Measurements from ENCODE around the gene SGMS1.
"Not testable (repeated sequence)": the region's sequence is repeated elsewhere in the genome, so short reads cannot be mapped to it uniquely, and the experiment has no call there.

The SGMS1 gene

DNA sequence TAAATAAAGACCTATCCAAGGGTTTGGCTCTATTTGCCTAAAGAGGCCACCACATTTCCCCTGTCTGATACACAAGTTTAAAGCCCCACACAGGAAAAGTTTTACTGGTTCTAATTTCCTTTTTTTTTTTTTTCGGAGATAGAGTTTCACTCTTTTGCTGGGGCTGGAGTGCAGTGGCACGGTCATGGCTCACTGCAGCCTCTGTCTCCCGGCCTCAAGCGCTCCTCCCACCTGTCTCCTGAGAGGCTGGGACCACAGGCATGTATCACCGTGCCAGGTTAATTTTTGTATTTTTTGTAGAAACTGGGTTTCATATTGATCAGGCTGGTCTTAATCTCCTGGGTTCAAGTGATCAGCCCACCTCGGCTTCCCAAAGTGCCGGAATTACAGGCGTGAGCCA lies 319.1 kb downstream of the SGMS1 start:
- DNase-seq (ENCODE audit: low spot score) = no peak

DNA sequence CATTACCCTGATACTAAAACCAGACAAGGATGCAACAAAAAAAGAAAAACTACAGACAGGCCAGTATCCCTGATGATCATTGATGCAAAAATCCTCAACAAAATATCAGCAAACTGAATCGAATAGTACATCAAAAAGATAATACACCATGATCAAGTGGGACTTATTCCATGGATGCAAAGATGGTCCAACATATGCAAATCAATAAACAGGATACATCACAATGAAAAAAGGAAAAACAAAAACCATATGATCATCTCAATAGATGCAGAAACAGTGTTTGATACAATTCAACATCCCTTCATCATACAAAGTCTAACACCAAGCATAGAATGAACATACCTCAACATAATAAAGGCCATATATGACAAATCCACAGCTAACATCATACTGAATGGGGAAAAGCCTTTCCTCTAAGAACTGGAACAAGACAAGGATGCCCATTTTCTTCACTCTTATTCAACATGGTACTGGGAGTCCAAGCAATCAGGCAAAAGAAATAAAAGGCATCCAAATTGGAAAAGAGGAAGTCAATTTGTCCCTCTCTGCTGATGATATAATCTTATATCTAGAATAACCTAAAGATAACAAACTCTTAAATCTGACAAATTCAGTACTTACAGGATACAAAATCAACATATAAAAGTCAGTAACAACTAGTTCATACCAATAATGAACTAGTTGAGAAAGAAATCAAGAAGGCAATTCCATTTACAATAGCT lies 323.6 kb downstream of the SGMS1 start:
- DNase-seq (ENCODE audit: low spot score) = no peak

GRCh38 chr10:50295367-50295766 lies 328.4 kb downstream of the SGMS1 start:
- DNase-seq (ENCODE audit: low spot score) = no peak

GRCh38 chr10:50294582-50294981 lies 329.2 kb downstream of the SGMS1 start:
- DNase-seq (ENCODE audit: low spot score) = no peak

DNA sequence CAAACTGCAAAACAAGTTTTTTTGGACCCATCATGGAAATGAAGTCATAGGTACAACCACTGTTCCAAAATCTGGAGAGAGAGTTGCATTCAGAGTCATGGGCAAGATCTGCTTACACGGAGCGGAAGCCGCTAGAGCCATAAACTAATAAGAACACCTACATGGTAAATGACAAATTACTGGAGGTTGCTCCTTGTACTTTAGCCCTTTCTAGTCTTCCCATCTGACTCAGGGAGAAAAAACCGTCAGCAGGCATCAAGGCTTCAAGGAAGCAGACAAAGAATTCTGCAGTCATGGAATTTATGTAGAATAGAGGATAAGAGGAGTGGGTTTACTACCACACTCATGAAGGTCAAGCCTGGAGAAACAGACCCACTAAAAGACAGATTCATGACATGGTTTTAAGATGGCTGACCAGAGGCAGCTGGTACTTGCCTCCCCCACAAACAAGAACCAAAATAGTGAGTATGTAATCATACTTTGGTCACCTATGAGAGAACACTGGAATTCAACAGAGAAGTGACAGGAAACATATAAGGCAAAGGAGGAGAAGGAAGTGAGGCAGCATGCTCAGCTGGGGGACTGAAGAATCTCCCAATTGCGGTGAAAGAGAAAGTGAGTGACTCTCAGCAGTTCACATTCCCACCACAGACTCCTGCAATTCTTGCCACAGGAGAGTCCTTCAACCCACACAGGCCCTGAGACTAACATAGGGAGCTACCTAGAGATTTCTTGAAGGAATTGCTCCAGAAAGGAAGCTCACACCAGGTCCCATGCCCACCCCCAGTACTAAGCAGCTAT lies 330.0 kb downstream of the SGMS1 start:
- DNase-seq (ENCODE audit: low spot score) = no peak

GRCh38 chr10:50291261-50291850 lies 332.4 kb downstream of the SGMS1 start:
- no peak for DNase-seq (ENCODE audit: low spot score)

DNA sequence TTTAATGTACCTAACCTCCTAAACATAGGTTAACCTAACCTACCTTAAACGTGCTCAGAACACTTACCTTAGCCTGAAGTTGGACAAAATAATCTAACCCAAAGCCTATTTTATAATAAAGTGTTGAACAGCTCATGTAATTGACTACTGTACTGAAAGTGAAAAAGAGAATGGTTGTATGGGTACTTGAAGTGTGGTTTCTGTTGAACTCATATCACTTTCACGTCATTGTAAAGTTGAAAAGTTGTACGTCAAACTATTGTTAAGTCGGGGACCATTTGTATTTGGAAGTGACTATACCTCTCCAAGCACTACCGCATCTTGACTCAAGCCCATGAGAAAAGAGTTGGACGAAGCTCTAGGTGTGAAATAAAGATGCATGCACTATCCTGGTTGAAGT lies 334.6 kb downstream of the SGMS1 start:
- no peak for DNase-seq (ENCODE audit: low spot score)

DNA sequence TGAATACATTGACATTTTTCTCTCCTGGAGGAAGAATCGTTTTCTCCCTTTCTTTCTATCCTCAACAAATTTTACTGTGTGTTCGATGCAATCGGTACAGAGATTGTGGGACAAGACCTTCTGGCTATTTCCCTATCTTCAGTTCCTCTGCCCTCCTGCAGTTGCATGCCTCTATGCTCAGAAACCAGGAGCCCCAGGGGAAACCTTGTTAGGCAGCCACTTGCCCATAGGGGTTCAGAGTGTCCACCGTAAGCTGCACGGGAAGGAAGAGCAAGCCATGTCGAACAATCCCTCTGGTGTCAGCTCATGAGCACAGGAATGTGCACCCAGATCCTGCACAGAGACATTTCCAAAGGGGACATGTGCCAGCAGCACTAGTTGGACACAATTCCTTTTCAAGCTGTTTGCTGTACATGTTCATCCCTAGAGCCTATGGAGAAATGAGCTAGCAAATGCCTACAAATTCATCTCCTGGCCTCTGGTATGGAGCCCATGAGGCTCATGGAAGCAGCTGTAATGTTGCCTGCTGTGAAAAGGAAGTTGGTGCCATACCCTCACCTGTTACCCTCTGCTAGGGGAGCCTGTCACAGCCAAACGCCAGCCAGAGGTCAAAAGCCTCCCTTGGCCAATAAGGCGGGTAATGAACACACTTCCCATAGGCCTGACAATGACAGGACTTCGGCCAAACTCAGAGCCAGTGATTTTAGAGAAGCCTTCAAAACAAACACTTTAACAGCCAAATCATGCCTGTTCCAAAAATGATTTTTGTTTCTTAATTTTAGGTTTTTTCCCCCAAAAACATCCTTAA lies 336.6 kb downstream of the SGMS1 start:
- DNase-seq (ENCODE audit: low spot score) = no peak

DNA sequence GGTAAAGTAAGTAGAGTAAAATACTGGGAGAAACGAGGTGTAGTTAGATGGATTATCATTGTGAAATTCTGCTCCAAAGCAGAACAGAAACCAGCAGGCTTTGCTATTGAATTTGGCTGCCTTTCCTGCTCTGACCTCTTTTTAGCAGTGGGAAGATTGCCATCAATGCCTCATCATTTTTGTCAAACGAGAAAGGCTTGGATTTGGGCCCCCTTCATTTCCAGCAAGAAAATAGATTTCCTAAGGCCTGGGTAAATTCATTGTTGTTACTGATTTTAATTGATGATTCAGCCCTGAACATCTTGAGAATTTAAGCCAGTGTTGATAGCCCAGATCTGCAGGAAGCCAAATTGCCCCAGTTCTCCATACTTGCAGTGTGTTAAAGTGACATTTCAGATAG lies 337.2 kb downstream of the SGMS1 start:
- no peak for DNase-seq (ENCODE audit: low spot score)

- DNase-seq (ENCODE audit: low spot score) = no peak
Measured at GRCh38 chr10:50281967-50282522, 341.7 kb downstream of the SGMS1 start.

DNA sequence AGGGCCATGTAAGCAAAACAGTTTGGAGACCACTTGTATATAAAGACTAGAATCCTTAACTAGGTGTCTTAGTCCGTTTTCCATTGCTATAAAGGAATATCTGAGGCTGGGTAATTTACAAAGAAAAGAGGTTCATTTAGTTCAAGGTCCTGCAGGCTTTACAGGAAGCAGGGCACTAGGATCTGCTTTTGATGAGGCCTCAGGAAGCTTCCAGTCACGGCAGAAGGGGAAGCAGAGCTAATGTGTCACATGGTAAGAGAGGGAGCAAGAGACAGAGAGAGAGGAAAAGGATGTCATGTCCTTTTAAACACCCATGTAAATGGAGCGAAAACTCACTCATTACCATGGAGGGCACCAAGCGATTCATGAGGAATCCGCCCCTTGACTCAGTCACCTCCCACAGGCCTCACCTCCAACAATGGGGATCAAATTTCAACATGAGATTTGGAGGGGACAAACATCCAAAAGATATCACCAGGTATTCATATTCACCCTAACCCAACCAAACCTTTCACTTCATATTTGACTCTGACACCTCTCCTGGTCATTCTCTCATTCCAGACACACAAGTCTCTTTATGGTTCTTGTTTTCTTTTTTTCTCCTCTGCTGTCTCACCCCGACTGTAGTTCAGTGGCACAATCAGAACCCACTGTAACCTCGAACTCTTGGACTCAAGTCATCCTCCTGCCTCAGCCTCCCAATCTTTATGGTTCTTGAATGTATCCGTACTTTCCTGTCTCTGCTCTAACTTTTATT lies 342.4 kb downstream of the SGMS1 start:
- DNase-seq (ENCODE audit: low spot score) = no peak

- no peak for DNase-seq (ENCODE audit: low spot score)
Measured at GRCh38 chr10:50280049-50280841, 343.5 kb downstream of the SGMS1 start.

- DNase-seq (ENCODE audit: low spot score) = no peak
Measured at GRCh38 chr10:50279489-50279888, 344.3 kb downstream of the SGMS1 start.

GRCh38 chr10:50275650-50276235 lies 348.0 kb downstream of the SGMS1 start:
- DNase-seq (ENCODE audit: low spot score) = peak; percentile 60

DNA sequence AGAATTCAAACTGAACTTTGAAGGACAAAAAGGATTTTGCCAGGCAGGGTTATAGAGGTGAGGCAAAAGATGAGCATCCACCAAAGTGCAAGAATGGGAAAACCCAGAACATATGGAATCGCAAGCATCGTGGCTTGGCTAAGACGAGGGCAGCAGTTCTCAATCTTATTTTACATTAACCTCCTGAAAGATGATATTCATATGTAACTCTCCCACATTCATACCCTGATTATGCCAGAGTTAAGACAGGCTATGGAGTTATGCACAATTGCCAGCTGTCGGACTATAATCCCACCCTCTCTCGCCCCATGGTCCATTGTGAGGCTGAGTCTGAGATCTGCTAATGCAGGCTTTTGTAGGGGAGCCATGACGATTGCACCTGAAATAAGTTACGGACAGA lies 351.2 kb downstream of the SGMS1 start:
- DNase-seq (ENCODE audit: low spot score) = no peak

DNA sequence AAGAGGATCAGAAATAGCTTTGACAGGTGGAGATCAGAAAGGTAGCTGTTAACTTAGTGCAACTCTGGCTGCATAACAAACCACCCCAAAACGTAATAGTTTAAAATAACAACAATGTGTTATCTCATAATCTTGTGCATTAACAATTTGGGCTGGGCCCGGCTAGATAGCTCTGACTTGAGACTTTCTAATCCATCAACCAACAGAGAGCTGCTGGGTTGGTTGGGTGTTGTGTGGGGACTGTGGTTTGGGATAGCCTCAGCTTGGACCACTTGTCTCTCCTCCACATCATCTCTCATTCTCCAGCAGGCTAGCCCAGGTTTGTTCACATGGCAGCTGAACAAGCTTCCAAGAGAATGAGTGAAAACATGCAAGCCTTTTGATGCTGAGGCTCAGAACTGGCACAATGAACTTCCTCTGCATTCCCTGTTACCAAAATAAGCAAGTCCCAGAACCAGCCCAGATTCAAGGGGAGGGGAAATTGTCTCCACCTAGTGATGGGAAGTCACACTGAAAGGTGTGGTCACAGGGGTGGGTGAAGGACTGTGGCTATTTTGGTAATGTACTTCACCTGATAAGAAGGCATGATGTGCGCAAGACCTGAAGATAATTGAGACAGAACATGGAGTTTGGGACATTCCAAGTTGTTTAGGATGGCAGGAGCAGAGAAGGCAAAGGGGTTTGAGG lies 352.0 kb downstream of the SGMS1 start:
- DNase-seq (ENCODE audit: low spot score) = no peak

GRCh38 chr10:50267877-50268276 lies 355.9 kb downstream of the SGMS1 start:
- not testable (repeated sequence) for DNase-seq (ENCODE audit: low spot score)

- DNase-seq (ENCODE audit: low spot score) = not testable (repeated sequence)
Measured at GRCh38 chr10:50262625-50263024, 361.1 kb downstream of the SGMS1 start.

GRCh38 chr10:50260791-50261281 lies 362.9 kb downstream of the SGMS1 start:
- no peak for DNase-seq (ENCODE audit: low spot score)

All from D341Med (cell line).